H1 (cell line): ENCODE measurements around the gene BCAR3. TPM values are rescaled to one million over a fixed set of nuclear protein-coding genes. Genes with fewer than 3 reads are reported as not detected.
A peak's percentile ranks its signal among the peaks of the same experiment; 100 is the strongest.

Source experiments
- CTCF ChIA-PET: fragments of 300-600 bp; sonication (Branson Sonifier 250); formaldehyde crosslinking; loops from one replicate; lab custom pipeline; 2021; ENCODE audit not compliant: partially characterized antibody; lab: Charles Lee
- POLR2A ChIA-PET: fragments of 300-600 bp; sonication (Branson Sonifier 250); formaldehyde crosslinking; loops from one replicate; lab custom pipeline; 2021; ENCODE audit warnings: inconsistent platforms; ENCODE audit not compliant: partially characterized antibody; lab: Charles Lee
- DNase-seq, 2 experiments: peaks; one replicate each; pipeline versions ENCODE4 v3.0.0 to v3.0.0-alpha.2; 2010 to 2022; ENCODE audit warnings: low spot score in 2 of 2, low read depth in 1 of 2, mixed read lengths in 1 of 2
- FAIRE-seq: peaks from 2 replicates; lab custom pipeline; 2011; peaks lifted over from hg19 to GRCh38; lab: Jason Lieb, UNC
- H2AFZ ChIP-seq: 2 replicates; pipeline ENCODE4 v1.8.1; 2012; ENCODE audit warnings: low read length, inconsistent platforms
- H2AK5ac ChIP-seq: 2 replicates; pipeline ENCODE4 v1.6.1; 2013; ENCODE audit warnings: low read depth, low read length
- H2BK120ac ChIP-seq: replicated peaks from 2 replicates; pipeline ENCODE3; 2013; ENCODE audit warnings: low read depth, low read length, inconsistent platforms
- H2BK12ac ChIP-seq: 2 replicates; pipeline ENCODE4 v1.6.1; 2013; ENCODE audit warnings: low read depth, low read length
- H2BK15ac ChIP-seq: 2 replicates; pipeline ENCODE4 v1.6.1; 2013; ENCODE audit warnings: low read length
- H2BK20ac ChIP-seq: 2 replicates; pipeline ENCODE4 v1.6.1; 2013; ENCODE audit warnings: low read length
- H2BK5ac ChIP-seq: 2 replicates; pipeline ENCODE4 v1.6.1; 2013; ENCODE audit warnings: low read depth, low read length
- H3K14ac ChIP-seq: 2 replicates; pipeline ENCODE4 v1.6.1; 2013; ENCODE audit warnings: inconsistent platforms; ENCODE audit not compliant: insufficient read length
- H3K18ac ChIP-seq: 2 replicates; pipeline ENCODE4 v1.6.1; 2013; ENCODE audit warnings: low read length; ENCODE audit errors: extremely low read depth
- H3K23ac ChIP-seq: 2 replicates; pipeline ENCODE4 v1.6.1; 2013; ENCODE audit warnings: inconsistent platforms; ENCODE audit not compliant: insufficient read length
- H3K23me2 ChIP-seq: 2 replicates; pipeline ENCODE4 v1.6.1; 2013; ENCODE audit warnings: low read depth, low read length
- H3K27ac ChIP-seq: 2 replicates; pipeline ENCODE4 v1.6.1; 2011; ENCODE audit warnings: low read depth, low read length, inconsistent platforms
- H3K27me3 ChIP-seq, 4 experiments: replicated peaks in 1 of 4; 1 replicate in 1 of 4; 2 replicates in 3 of 4; pipeline versions ENCODE4 v1.6.1 to v1.8.1; 2011 to 2013; ENCODE audit warnings: low read length in 3 of 4, mild to moderate bottlenecking in 3 of 4, inconsistent platforms in 2 of 4, mixed read lengths in 2 of 4, moderate library complexity in 1 of 4; ENCODE audit not compliant: control insufficient read depth in 3 of 4, insufficient read depth in 3 of 4; ENCODE audit errors: extremely low read depth in 1 of 4
- H3K36me3 ChIP-seq, 4 experiments: 2 replicates each; pipeline versions ENCODE4 v1.6.1 to v1.8.1; 2011 to 2013; ENCODE audit warnings: mild to moderate bottlenecking in 4 of 4, low read length in 3 of 4, moderate library complexity in 2 of 4, control low read depth in 1 of 4, inconsistent platforms in 1 of 4; ENCODE audit not compliant: insufficient read depth in 4 of 4, control insufficient read depth in 2 of 4
- H3K4ac ChIP-seq: replicated peaks from 2 replicates; pipeline ENCODE3; 2013; ENCODE audit warnings: low read length, low read depth, mixed read lengths, inconsistent platforms; ENCODE audit not compliant: insufficient read length
- H3K4me1 ChIP-seq, 4 experiments: replicated peaks in 1 of 4; 1 replicate in 1 of 4; 2 replicates in 3 of 4; pipeline versions ENCODE4 v1.6.1 to v1.8.1; 2011 to 2013; ENCODE audit warnings: low read length in 3 of 4, inconsistent platforms in 2 of 4, mixed read lengths in 1 of 4; ENCODE audit not compliant: insufficient read depth in 4 of 4, control insufficient read depth in 3 of 4
- H3K4me2 ChIP-seq, 2 experiments: 2 replicates each; pipeline versions ENCODE4 v1.6.1 to v1.8.1; 2011 to 2013; ENCODE audit warnings: low read depth in 2 of 2, low read length in 2 of 2, control low read depth in 1 of 2, inconsistent platforms in 1 of 2, mild to moderate bottlenecking in 1 of 2; ENCODE audit not compliant: insufficient read depth in 1 of 2
- H3K4me3 ChIP-seq, 4 experiments: fragments of 200-600, 300-600 bp in 1 of 4; sonication (generic), shearing (Covaris generic), sonication (Bioruptor Twin) in 1 of 4; 2 replicates each; pipeline versions ENCODE4 v1.5.1 to v1.8.1; 2011 to 2016; ENCODE audit warnings: low read length in 4 of 4, low read depth in 3 of 4, control low read depth in 2 of 4, inconsistent platforms in 2 of 4, mild to moderate bottlenecking in 2 of 4, mixed read lengths in 1 of 4, moderate library complexity in 1 of 4; ENCODE audit not compliant: insufficient read depth in 2 of 4; ENCODE audit errors: extremely low read depth in 1 of 4
- H3K56ac ChIP-seq: replicated peaks from 2 replicates; pipeline ENCODE3; 2013; ENCODE audit warnings: low read depth, mild to moderate bottlenecking, mixed read lengths, low read length, inconsistent platforms; ENCODE audit not compliant: insufficient read length
- H3K79me1 ChIP-seq: 2 replicates; pipeline ENCODE4 v1.6.1; 2013; ENCODE audit warnings: low read depth, low read length, control low read depth
- H3K79me2 ChIP-seq, 2 experiments: 2 replicates each; pipeline versions ENCODE4 v1.6.1 to v1.8.1; 2012 to 2013; ENCODE audit warnings: low read length in 2 of 2, mild to moderate bottlenecking in 2 of 2, inconsistent platforms in 1 of 2; ENCODE audit not compliant: insufficient read depth in 2 of 2, control insufficient read depth in 1 of 2
- H3K9ac ChIP-seq, 4 experiments: replicated peaks in 1 of 4; 1 replicate in 1 of 4; 2 replicates in 3 of 4; pipeline versions ENCODE4 v1.6.1 to v1.8.1; 2011 to 2013; ENCODE audit warnings: low read depth in 3 of 4, low read length in 3 of 4, control low read depth in 2 of 4, mild to moderate bottlenecking in 2 of 4, moderate library complexity in 2 of 4, inconsistent platforms in 1 of 4; ENCODE audit errors: extremely low read depth in 1 of 4
- H3K9me3 ChIP-seq, 2 experiments: 2 replicates each; pipeline versions ENCODE4 v1.6.1 to v1.8.1; 2012 to 2013; ENCODE audit warnings: mild to moderate bottlenecking in 2 of 2, moderate library complexity in 2 of 2, control low read depth in 1 of 2, inconsistent platforms in 1 of 2, low read depth in 1 of 2, low read length in 1 of 2, mixed read lengths in 1 of 2; ENCODE audit not compliant: insufficient read depth in 2 of 2
- H4K20me1 ChIP-seq, 2 experiments: replicated peaks in 1 of 2; 2 replicates each; pipeline versions ENCODE3 to v1.8.1; 2011 to 2013; ENCODE audit warnings: inconsistent platforms in 2 of 2, low read length in 2 of 2, mild to moderate bottlenecking in 1 of 2; ENCODE audit not compliant: insufficient read depth in 2 of 2, control insufficient read depth in 1 of 2
- H4K5ac ChIP-seq: 2 replicates; pipeline ENCODE4 v1.6.1; 2013; ENCODE audit warnings: low read length, low read depth, mixed read lengths, inconsistent platforms; ENCODE audit not compliant: insufficient read length
- H4K8ac ChIP-seq: 2 replicates; pipeline ENCODE4 v1.8.0; 2013; ENCODE audit warnings: mild to moderate bottlenecking, moderate library complexity, low read length, inconsistent platforms; ENCODE audit not compliant: insufficient read depth; ENCODE audit errors: extremely low read depth
- H4K91ac ChIP-seq: replicated peaks from 2 replicates; pipeline ENCODE3; 2013; ENCODE audit warnings: low read length, mixed read lengths, inconsistent platforms; ENCODE audit not compliant: insufficient read length
- CBX5 ChIP-seq: fragments of 300-800, 300-1000 bp; sonication (generic); IDR thresholded peaks from 2 replicates; pipeline ENCODE4 v1.7.1; 2016; ENCODE audit warnings: antibody characterized with exemption, low read length, low read depth
- GTF2F1 ChIP-seq: IDR thresholded peaks from 2 replicates; pipeline ENCODE4 v1.6.1; 2012; ENCODE audit warnings: low read depth, low read length, improper control_type of control experiment, borderline replicate concordance
- JUN ChIP-seq: IDR thresholded peaks from 2 replicates; pipeline ENCODE4 v1.6.1; 2011; ENCODE audit warnings: low read depth, mild to moderate bottlenecking, improper control_type of control experiment, low read length
- MAX ChIP-seq: IDR thresholded peaks from 2 replicates; pipeline ENCODE4 v1.6.1; 2012; ENCODE audit warnings: inconsistent platforms
- SRF ChIP-seq: IDR thresholded peaks from 2 replicates; pipeline ENCODE4 v1.6.1; 2011; ENCODE audit warnings: mild to moderate bottlenecking, low read depth, low read length, moderate library complexity
- TAF1 ChIP-seq: IDR thresholded peaks from 2 replicates; pipeline ENCODE4 v1.6.1; 2011; ENCODE audit warnings: mild to moderate bottlenecking, low read depth, low read length
- WGBS, 2 experiments: shearing (Covaris generic) in 1 of 2; methylation state at CpG; one replicate each; pipeline versions ENCODE4 v1.1.6 to v1.1.7; 2013 to 2015; ENCODE audit warnings: low lambda C conversion rate in 2 of 2, mixed read lengths in 2 of 2, inconsistent platforms in 1 of 2, low coverage in 1 of 2, missing lambda C conversion rate in 1 of 2; ENCODE audit not compliant: insufficient replicate concordance in 2 of 2, insufficient coverage in 1 of 2, insufficient read length in 1 of 2; ENCODE audit errors: extremely low coverage in 1 of 2, missing lambda C conversion rate in 1 of 2; 5-methylcytosine and 5-hydroxymethylcytosine counted together
- polyA plus RNA-seq, 7 experiments: library from polyadenylated mRNA; depleted of rRNA in 3 of 7; stranded (reverse) in 5 of 7; unstranded in 2 of 7; fragments of >200 nt in 5 of 7; fragments of 200-250 nt in 2 of 7; gene quantifications; 1 replicate in 5 of 7; 2 replicates in 1 of 7; 4 replicates in 1 of 7; pipeline versions ENCODE4 v1.2.1 to v1.2.3, GENCODE V29; 2011 to 2013; ENCODE audit warnings: missing spikeins in 2 of 7, mixed read lengths in 2 of 7
- total RNA-seq: library from RNA; stranded (reverse); fragmentation: NEBNext Ultra II Directional; extraction: Animal tissue kit (Norgen Biotek cat#: 25700); gene quantifications from 2 replicates; pipeline ENCODE4 v1.2.1, GENCODE V29; 2021

BCAR3 gene
- total and polyA plus RNA-seq, 2 of the 8 experiments (the other 6 are each of a cell fraction or from before 2014, with no cell fraction given) = 5.6 to 9.2 TPM

- no peak overlapping the region for H2BK5ac ChIP-seq
- no peak overlapping the region for H2AK5ac ChIP-seq
- H4K91ac ChIP-seq = no peak overlapping the region
- peaks cover 7% of the 10 kb centered on the region; the same call in 1 of the 2 replicates for H3K79me1 ChIP-seq
- FAIRE-seq (no peak), DNase-seq (no peak)
- H3K79me2 ChIP-seq = no peaks in the 10 kb centered on the region; a peak in 1 of 4 replicates
- no peak overlapping the region for H4K8ac ChIP-seq
- H3K27me3 ChIP-seq = no peaks in the 10 kb centered on the region
- H3K4me3 ChIP-seq = no peak overlapping the region
- H2BK12ac ChIP-seq = no peak overlapping the region
- ChIA-PET CTCF (interaction anchor here (0.5 to 31.2 kb wide), 26 partner anchors 11 to 316 kb away, joined by 3 to 620 read pairs (median 4); no protein-coding TSS in a partner anchor), POLR2A (interaction anchor here (0.8 to 0.9 kb wide), 3 partner anchors 8 to 259 kb away, joined by 3 read pairs; partner anchors contain the start of gene DNTTIP2)
- H3K4me1 ChIP-seq = peaks cover 19 to 28% (median 21%) of the 10 kb centered on the region in 4 experiments
- 81% methylated on average over 3 of the region's 3 CpGs; no CpG with 5 or more reads in 1 of the 2 experiments for WGBS, 2 experiments
- H3K36me3 ChIP-seq = no peaks in the 10 kb centered on the region
- no peak overlapping the region for H2AFZ ChIP-seq
- no peaks in the 10 kb centered on the region for H3K23me2 ChIP-seq
- H2BK20ac ChIP-seq = no peak overlapping the region
- H3K56ac ChIP-seq = no peak overlapping the region
- TF ChIP-seq MAX (no peak), SRF (no peak), GTF2F1 (no peak), CBX5 (no peak), TAF1 (no peak), JUN (no peak)
- TF ChIP-seq, all 59 proteins: peak for 0
- Histone ChIP-seq H3K4me2 (no peak overlapping the region), H3K9me3 (no peaks in the 10 kb centered on the region), H2BK120ac (no peak overlapping the region), H3K18ac (no peak overlapping the region), H2BK15ac (0 out of 2 replicates have a peak overlapping the region, but pooled peaks have one; percentile 65), H3K27ac (no peak overlapping the region), H3K14ac (no peak overlapping the region), H3K9ac (no peak overlapping the region), H3K23ac (no peak overlapping the region), H4K5ac (no peak overlapping the region), H4K20me1 (no peaks in the 10 kb centered on the region), H3K4ac (no peak overlapping the region)
Observed at GRCh38 chr1:93620172-93620840, 61.3 kb downstream of the BCAR3 start.
